NCI-H2196 treated with DMSO at 0.1 percent for 48 hours (cell line): Measurements from ENCODE around the gene SLC36A3.
"Not testable (repeated sequence)": the region's sequence is repeated elsewhere in the genome, so short reads cannot be mapped to it uniquely, and the experiment has no call there.

Experiments
- DNase-seq: peaks from one replicate; lab custom pipeline; 2025; ENCODE audit not compliant: unreplicated experiment; lab: John Stamatoyannopoulos, UW

SLC36A3 gene

GRCh38 chr5:151309266-151309665 lies 5.7 kb upstream of the SLC36A3 start:
- not testable (repeated sequence) for DNase-seq

- no peak for DNase-seq
Measured at GRCh38 chr5:151298063-151298855, 5.3 kb downstream of the SLC36A3 start.

GRCh38 chr5:151296974-151297373 lies 6.6 kb downstream of the SLC36A3 start:
- DNase-seq = no peak

- no peak for DNase-seq
Measured at GRCh38 chr5:151296478-151296830, 7.1 kb downstream of the SLC36A3 start.

- DNase-seq = no peak
Measured at GRCh38 chr5:151295791-151296477, 7.6 kb downstream of the SLC36A3 start.

DNA sequence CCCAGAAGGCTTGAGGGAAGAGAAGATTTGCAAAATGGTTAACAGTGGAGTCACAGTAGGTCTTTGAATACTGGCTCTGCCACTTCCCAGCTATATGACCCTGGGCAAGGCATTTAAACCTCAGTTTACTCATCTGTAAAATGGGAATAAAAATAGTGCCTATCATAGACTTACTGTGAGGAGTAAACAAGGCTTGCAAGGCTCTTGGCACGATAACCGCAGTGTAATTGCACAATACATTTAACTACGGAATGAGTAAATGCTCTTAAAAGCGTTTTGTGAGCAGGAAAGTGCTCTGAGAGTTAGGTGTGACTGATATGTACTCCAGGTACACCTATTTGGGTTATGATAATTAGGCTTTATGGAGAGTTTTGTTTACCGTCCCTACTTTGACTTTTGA lies 8.4 kb downstream of the SLC36A3 start:
- no peak for DNase-seq

DNA sequence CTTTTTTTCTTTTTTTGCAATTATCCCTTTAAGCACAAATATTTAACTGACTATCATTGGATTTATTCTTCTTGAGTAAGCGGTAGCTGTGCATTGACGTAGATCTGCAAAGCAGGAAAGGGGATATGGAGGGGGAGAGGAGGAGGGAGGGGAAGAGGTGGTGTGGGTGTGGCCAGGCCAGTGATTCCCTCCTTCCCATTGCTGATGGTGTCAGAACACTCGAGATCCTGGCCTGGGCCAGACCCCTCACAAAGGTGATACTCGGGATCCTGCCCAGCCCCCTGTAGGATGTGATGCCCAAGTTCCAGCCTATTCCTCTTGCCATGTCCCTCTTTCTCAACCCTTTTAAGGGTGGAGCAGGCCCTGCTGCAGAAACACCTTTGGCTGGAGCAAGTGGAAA lies 9.9 kb downstream of the SLC36A3 start:
- DNase-seq = no peak

GRCh38 chr5:151288180-151288579 lies 15.4 kb downstream of the SLC36A3 start:
- DNase-seq = peak; percentile 30

GRCh38 chr5:151286246-151286645 lies 17.3 kb downstream of the SLC36A3 start:
- DNase-seq = no peak

- no peak for DNase-seq
Measured at GRCh38 chr5:151285683-151286082, 17.9 kb downstream of the SLC36A3 start.

DNA sequence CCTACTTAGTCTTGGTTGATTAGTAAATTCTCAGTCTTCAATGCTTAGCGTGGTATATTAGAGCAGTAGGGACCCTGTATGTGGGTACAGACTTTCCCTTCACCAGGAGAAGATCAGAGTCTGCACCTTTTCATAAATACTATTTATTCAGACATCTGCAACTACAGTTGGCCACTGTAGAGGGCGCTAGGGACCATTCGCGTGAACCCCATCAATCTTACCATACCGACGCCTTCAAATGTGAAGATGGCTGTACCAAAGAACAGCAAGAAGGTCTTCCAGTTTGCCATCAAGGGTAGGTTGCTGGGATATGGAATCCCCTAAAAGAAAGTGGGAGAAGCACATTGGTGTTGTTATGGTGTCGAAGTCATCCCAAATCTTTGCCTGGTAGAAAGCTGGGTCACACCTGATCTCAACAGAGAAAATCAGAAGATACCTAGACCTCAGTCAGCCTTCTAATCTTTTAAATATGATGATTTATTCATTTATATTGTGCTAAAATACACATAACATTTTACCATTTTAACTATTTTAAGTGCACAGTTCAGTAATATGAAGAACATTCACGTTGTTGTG lies 19.1 kb downstream of the SLC36A3 start:
- no peak for DNase-seq

- no peak for DNase-seq
Measured at GRCh38 chr5:151283120-151283825, 20.3 kb downstream of the SLC36A3 start.

- DNase-seq = no peak
Measured at GRCh38 chr5:151281001-151281639, 22.4 kb downstream of the SLC36A3 start.

DNA sequence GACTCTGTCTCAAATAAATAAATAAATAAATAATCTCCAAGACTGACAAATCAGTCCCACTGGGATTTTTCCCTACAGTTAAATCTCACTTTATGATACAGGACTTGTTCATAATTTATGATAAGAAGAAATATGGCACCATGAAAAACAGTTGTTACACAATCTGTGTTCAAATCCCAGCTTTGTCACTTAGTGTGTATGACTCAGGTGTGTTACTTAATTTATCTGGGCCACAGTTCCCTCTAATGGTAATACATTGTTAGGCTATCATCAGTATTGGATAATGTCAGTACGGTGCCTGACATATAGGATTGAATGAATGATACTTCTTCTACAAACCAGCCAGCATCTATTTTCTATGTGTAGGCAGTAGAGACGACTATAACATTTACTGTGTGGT lies 23.1 kb downstream of the SLC36A3 start:
- DNase-seq = no peak

DNA sequence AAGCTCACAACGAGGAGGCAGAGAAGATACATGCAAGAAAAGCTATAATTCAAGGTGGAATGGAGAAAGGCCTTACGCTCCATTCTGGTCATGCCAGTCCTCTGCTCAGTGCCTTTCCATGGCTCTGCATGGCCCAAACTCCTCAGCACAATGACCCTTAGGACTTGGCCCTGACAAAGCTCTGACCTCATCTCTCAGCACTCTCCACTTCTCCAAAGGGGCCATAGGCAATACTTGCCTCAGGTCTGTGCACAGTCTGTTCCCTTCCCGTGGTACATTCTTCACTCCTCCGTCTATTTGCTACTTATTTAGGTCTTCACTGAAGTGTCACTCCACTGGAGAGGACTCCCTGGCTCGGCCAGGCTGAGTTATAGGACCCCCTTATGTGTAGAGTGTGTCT lies 24.7 kb downstream of the SLC36A3 start:
- DNase-seq = no peak

- no peak for DNase-seq
Measured at GRCh38 chr5:151275803-151276202, 27.8 kb downstream of the SLC36A3 start.

- no peak for DNase-seq
Measured at GRCh38 chr5:151274666-151275065, 28.9 kb downstream of the SLC36A3 start.

GRCh38 chr5:151271336-151271735 lies 32.2 kb downstream of the SLC36A3 start:
- DNase-seq = no peak

- no peak for DNase-seq
Measured at GRCh38 chr5:151270599-151270998, 33.0 kb downstream of the SLC36A3 start.

DNA sequence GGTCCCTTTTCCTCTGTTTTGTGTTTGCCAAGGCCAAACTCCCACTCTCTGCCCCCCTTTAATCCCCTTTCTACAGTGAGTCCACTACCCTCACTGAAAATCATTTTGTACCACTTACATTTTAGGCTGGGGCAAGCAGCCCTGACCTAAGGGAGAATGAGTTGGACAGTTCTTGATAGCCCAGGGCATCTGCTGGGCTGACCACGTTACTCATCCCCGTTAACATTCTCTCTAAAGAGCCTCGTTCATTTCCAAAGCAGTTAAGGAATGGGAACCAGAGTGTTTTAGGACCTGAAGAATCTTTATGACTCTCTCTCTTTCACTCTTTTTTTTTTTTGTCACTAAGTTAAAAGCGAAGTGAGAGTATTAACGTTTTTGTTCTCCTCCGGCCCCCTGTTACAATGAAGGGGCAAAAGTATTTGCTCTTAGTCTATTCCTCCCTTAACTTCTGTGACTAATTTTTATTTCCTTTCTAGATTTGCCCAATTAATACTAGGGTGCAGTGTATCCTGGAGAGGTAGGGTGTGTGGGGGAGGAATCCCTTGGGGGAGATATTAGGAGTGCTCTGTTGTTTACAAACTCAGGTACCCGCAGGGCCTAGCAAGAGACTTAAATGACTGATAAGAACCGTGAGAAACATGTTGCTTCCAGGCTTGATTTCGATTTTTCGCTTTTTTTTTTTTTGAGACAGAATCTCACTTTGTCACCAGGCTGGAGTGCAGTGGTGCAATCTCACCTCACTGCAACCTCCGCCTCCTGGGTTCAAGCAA lies 35.9 kb downstream of the SLC36A3 start:
- no peak for DNase-seq
